OCI-LY7 (cell line): ENCODE data around the gene LRP5.

Experiments used
- CTCF ChIP-seq: fragments of 200-600 bp; sonication (generic); conservative IDR thresholded peaks from 2 replicates; pipeline ENCODE4 v1.5.1; 2014; ENCODE audit warnings: mild to moderate bottlenecking, antibody characterized with exemption, low read length, moderate library complexity, mixed read lengths
- EZH2phosphoT487 ChIP-seq: fragments of 200-600 bp; sonication (generic); IDR thresholded peaks from 2 replicates; pipeline ENCODE4 v1.6.1; 2018; ENCODE audit warnings: low read depth, borderline replicate concordance, mild to moderate bottlenecking, mixed run types, antibody characterized with exemption, low read length, moderate library complexity, mixed read lengths

- TF ChIP-seq CTCF (no peak), EZH2phosphoT487 (no peak)
Measured at GRCh38 chr11:68411501-68411991, 99.2 kb downstream of the LRP5 start.
